ENCODE results near the gene FNDC1.
A peak's percentile ranks its signal among the peaks of the same experiment; 100 is the strongest.

- TF ChIP-seq POLR2A (IDR thresholded peaks at IDR 0.05), result no peak
- TF ChIP-seq CTCF (IDR thresholded peaks at IDR 0.05), result peak; percentile 79 to 98 (median 91)
Measured at GRCh38 chr6:159174263-159174969, 5.2 kb downstream of the FNDC1 start.

All from thyroid gland (tissue), 4 donors.